Activated CD4-positive, alpha-beta T cell treated with anti-CD3 and anti-CD28 coated beads, Interleukin-2, amount 10 ng/mL, durations not matched to agents 7 days and 5 days (primary cell): ENCODE data around the gene KCTD8. TPM values are rescaled to one million over a fixed set of nuclear protein-coding genes. Genes with fewer than 3 reads are reported as not detected.

Source experiments
- CTCF ChIA-PET: fragments of 350-600 bp; sonication (Branson Sonifier 250); formaldehyde crosslinking; loops from one replicate; lab custom pipeline; 2021; ENCODE audit warnings: antibody characterized with exemption; lab: Charles Lee
- POLR2A ChIA-PET: fragments of 350-600 bp; sonication (Branson Sonifier 250); formaldehyde crosslinking; loops from one replicate; lab custom pipeline; 2021; ENCODE audit warnings: antibody characterized with exemption; lab: Charles Lee
- DNase-seq: peaks from one replicate; pipeline ENCODE4 v3.0.0-alpha.2; 2020
- H3K27ac Mint-ChIP-seq: one replicate; pipeline ENCODE4 v1.8.0; 2021; ENCODE audit warnings: mild to moderate bottlenecking, moderate library complexity, mixed read lengths
- H3K27me3 Mint-ChIP-seq: one replicate; pipeline ENCODE4 v1.8.0; 2021; ENCODE audit warnings: mixed read lengths
- H3K36me3 Mint-ChIP-seq: one replicate; pipeline ENCODE4 v1.8.0; 2021; ENCODE audit warnings: low read depth, mixed read lengths
- H3K4me1 Mint-ChIP-seq: one replicate; pipeline ENCODE4 v1.8.0; 2021; ENCODE audit warnings: mixed read lengths
- H3K4me3 Mint-ChIP-seq: one replicate; pipeline ENCODE4 v1.8.0; 2021; ENCODE audit warnings: mild to moderate bottlenecking, moderate library complexity, mixed read lengths
- H3K9me3 Mint-ChIP-seq: one replicate; pipeline ENCODE4 v1.8.0; 2021; ENCODE audit warnings: mixed read lengths
- total RNA-seq, 2 experiments: library from RNA; stranded (reverse); gene quantifications; one replicate each; pipeline ENCODE4 v1.2.3, GENCODE V29; 2021

The KCTD8 gene
- total RNA-seq, 2 experiments from 2014 or later = not detected

DNA sequence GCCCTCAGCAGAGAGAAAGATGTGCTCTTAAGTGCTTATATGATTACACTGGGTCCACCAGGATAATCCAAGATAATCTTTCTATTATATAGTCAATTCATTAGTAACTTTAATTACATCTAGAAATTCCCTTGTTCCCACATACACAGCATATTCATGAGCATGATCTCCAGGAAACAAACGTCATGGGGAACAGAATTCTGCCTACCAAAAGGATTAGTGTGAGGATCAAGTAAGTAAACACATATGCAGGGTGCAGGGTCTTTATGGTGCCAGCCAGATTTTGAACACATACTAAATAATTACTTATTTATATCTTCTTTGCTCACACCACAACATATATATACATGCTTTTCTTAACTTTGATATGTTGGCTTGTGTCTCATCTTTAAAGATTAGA is 169.1 kb downstream of the KCTD8 start:
- no peak for DNase-seq
- Mint-ChIP-seq H3K4me3 (no peak overlapping the region), H3K9me3 (no peaks in the 10 kb centered on the region), H3K36me3 (no peaks in the 10 kb centered on the region), H3K27me3 (no peaks in the 10 kb centered on the region), H3K27ac (no peak overlapping the region), H3K4me1 (no peaks in the 10 kb centered on the region)
- POLR2A ChIA-PET = no interaction called here
- CTCF ChIA-PET = no interaction called here

DNA sequence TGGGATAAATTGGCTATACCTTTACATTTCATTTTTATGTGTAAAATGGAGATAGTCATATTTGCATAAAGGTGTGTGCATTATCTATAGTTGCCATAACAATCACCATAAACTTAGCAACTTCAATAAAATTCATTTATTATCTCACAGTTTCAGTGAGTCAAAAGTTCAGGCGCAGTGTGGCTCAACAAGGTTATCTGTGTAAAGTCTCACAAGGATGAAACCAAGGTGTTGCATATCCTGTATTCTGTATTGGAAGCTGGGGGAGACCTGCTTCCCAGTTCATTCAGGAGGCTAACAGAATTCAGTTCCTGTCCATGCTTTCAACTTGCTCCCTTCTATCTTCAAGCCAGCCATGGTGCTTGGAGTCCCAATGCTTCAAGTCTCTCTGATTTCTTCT is 169.5 kb downstream of the KCTD8 start:
- CTCF ChIA-PET = no interaction called here
- Mint-ChIP-seq H3K4me1 (no peaks in the 10 kb centered on the region), H3K36me3 (no peaks in the 10 kb centered on the region), H3K4me3 (no peak overlapping the region), H3K27me3 (no peaks in the 10 kb centered on the region), H3K9me3 (no peaks in the 10 kb centered on the region), H3K27ac (no peak overlapping the region)
- no peak for DNase-seq
- POLR2A ChIA-PET = no interaction called here

DNA sequence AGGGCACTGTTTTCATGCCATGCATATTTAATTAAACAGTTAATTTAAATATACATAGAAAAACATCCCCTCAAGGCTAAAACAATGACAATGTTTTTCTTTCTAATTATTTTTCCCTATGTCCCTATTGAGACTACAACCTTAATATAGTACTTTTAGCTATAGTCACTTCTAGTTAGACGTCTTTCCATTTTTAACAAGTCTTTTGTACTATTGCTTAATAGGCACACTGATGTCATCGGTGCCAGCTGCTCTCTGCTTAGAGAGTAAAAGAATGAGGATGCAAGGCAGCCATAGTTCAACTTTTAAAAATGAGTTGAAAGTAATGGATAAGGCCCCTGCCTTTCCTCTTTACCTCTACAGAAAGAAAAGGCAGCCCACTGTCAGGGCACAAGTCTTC is 191.1 kb downstream of the KCTD8 start:
- no peak for DNase-seq
- no peaks in the 10 kb centered on the region for H3K27me3 Mint-ChIP-seq
- H3K4me3 Mint-ChIP-seq = no peak overlapping the region
- H3K27ac Mint-ChIP-seq = no peak overlapping the region
- POLR2A ChIA-PET = no interaction called here
- CTCF ChIA-PET = no interaction called here
- H3K9me3 Mint-ChIP-seq = peaks cover 6% of the 10 kb centered on the region
- no peaks in the 10 kb centered on the region for H3K36me3 Mint-ChIP-seq
- no peaks in the 10 kb centered on the region for H3K4me1 Mint-ChIP-seq

DNA sequence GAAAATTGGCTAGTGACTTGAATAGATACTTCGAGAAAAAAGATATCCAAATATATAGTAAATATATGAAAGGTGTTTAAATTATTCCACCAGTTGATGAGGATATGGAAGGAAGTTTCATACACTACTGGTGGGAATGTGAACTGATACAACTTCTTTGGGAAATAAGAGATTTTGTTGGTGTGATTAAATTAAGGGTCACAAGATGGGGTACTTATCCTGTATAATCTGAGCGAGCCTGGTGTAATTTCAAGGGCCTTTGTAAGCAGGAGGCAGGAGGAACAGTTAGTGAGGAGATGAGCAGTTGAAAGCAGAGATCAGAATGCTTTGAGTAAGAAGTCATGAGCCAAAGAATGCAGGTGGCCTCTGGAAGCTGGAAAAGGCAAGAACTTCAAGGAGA is 192.2 kb downstream of the KCTD8 start:
- Mint-ChIP-seq H3K36me3 (no peaks in the 10 kb centered on the region), H3K27me3 (no peaks in the 10 kb centered on the region), H3K4me1 (no peaks in the 10 kb centered on the region), H3K4me3 (no peak overlapping the region), H3K27ac (no peak overlapping the region), H3K9me3 (peaks cover 4% of the 10 kb centered on the region)
- no peak for DNase-seq
- POLR2A ChIA-PET = no interaction called here
- CTCF ChIA-PET = no interaction called here

DNA sequence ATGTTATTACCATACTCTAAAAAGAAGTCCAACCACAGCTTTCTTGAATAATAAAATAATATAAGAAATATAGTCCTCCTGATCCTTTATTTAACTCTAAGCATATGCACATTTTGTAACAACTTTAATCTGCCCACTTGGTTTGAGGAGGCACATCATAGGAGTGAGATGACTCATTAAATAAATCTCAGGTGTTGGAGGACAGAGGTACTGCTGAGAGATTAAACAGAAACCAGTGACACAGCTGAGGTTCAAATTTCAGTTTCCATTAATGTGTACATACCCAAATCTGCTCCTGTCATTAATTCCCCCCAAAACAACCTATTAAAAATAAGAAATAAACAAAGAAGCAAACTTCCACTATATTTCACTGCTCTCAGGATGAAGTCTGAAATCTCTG is 211.0 kb downstream of the KCTD8 start:
- POLR2A ChIA-PET = no interaction called here
- Mint-ChIP-seq H3K27ac (no peak overlapping the region), H3K36me3 (no peaks in the 10 kb centered on the region)

DNA sequence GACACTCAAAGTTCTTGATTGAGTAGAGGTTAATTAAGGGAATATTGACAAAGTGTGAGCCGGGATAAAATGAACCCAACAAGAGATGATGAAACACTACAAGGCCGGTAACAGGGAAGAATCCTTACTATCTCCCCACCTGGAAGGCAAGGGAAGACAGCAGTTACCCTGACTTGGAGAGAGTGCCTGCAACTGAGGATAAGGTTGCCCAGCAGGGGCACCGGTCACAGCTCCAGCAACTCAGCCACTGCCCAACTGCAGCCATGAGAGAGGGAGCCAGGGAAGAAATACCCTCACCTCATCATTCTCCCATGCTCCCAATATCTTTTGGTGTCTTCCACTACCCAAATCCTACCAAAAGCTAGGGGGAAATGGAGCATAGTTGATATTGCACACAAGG is 212.7 kb downstream of the KCTD8 start:
- CTCF ChIA-PET = no interaction called here
- Mint-ChIP-seq H3K9me3 (peaks cover 3% of the 10 kb centered on the region), H3K27me3 (no peaks in the 10 kb centered on the region), H3K4me1 (no peaks in the 10 kb centered on the region), H3K4me3 (no peak overlapping the region), H3K27ac (no peak overlapping the region), H3K36me3 (no peaks in the 10 kb centered on the region)
- POLR2A ChIA-PET = no interaction called here
- no peak for DNase-seq

More for the DNA sequence above, 211.0 kb downstream of the KCTD8 start:
- H3K27me3 Mint-ChIP-seq = no peaks in the 10 kb centered on the region
- peaks cover 3% of the 10 kb centered on the region for H3K9me3 Mint-ChIP-seq
- no peak overlapping the region for H3K4me3 Mint-ChIP-seq
- CTCF ChIA-PET = no interaction called here
- no peak for DNase-seq
- H3K4me1 Mint-ChIP-seq = no peaks in the 10 kb centered on the region

DNA sequence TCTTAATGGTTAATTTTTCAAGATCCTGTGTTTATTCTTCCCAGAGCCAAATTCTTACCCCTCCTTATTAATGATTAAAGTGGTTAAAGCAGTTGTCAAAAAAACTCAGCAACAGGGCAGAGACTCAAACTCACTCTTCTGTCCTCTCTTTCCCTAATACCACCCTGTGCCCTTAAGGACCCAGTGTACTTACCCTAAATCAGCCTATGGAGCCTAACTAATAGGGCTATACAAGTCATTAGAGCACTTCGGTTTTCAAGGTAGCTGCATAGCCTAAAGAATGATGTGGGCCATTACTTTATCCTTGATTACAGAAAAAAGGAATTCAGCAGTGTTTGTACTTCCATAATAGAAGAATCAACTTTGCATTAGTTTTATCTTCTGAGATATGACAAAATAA is 216.3 kb downstream of the KCTD8 start:
- Mint-ChIP-seq H3K27ac (no peak overlapping the region), H3K36me3 (no peaks in the 10 kb centered on the region), H3K4me1 (no peaks in the 10 kb centered on the region), H3K9me3 (no peaks in the 10 kb centered on the region), H3K4me3 (no peak overlapping the region), H3K27me3 (no peaks in the 10 kb centered on the region)
- ChIA-PET CTCF (no interaction called here), POLR2A (no interaction called here)
- DNase-seq = no peak

DNA sequence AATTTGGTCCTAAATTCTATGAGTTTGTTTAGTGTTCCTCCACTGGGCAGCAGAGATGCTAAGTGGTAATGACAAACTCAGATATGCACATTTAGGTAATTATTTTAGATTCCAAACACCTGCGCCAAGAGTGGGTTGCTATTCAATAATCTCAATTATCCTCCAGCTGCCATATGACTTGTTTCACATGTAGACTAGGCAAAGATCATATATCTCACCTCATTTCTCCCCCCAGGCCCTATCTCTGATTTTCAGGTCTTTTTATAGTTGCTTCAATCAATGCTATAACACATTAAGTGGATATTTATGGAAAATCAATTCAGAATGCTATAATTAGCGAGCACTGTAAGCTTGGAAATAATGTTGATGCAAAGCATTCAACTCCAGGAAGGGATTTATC is 217.6 kb downstream of the KCTD8 start:
- POLR2A ChIA-PET = no interaction called here
- Mint-ChIP-seq H3K36me3 (no peaks in the 10 kb centered on the region), H3K4me3 (no peak overlapping the region), H3K27me3 (no peaks in the 10 kb centered on the region), H3K4me1 (no peaks in the 10 kb centered on the region), H3K9me3 (no peaks in the 10 kb centered on the region), H3K27ac (no peak overlapping the region)
- CTCF ChIA-PET = interaction anchor here (0.6 kb wide), 1 partner anchor 1400 kb away, joined by 3 read pairs; no protein-coding TSS in a partner anchor
- DNase-seq = no peak

DNA sequence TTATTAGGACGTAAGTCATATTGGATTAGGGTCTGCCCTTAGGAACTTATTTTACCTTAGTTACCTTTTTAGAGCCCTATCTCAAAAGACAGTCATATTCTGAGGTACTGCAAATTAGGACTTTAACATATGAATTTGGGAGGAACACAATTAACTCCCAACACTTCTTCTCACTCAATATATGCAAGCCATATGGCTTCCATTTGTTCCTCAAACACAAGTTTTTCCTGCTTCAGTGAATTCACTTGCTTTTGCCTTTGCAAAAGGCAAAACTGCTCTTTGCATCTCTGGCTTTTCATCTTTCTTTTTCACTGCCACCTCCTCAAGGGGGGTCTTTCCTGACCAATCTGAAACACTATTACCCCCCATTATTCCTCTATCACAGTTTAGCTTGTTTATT is 220.3 kb downstream of the KCTD8 start:
- Mint-ChIP-seq H3K4me3 (no peak overlapping the region), H3K27ac (no peak overlapping the region), H3K9me3 (no peaks in the 10 kb centered on the region), H3K4me1 (no peaks in the 10 kb centered on the region), H3K36me3 (no peaks in the 10 kb centered on the region), H3K27me3 (no peaks in the 10 kb centered on the region)
- CTCF ChIA-PET = no interaction called here
- POLR2A ChIA-PET = no interaction called here
- no peak for DNase-seq

DNA sequence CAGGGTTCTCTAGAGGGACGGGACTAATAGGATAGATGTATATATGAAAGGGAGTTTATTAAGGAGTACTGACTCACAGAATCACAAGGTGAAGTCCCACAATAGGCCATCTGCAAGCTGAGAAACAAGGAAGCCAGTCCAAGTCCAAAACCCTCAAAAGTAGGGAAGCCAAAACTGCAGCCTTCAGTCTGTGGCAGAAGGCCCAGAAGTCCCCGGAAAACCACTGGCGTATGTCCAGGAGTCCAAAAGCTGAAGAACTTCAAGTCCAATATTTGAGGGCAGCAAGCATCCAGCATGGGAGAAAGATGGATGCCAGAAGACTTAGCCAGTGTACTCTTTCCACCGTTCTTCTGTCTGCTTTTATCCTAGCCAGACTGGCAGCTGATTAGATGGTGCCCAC is 227.2 kb downstream of the KCTD8 start:
- no peaks in the 10 kb centered on the region for H3K27me3 Mint-ChIP-seq
- H3K9me3 Mint-ChIP-seq = peaks cover 2% of the 10 kb centered on the region
- no peak overlapping the region for H3K27ac Mint-ChIP-seq
- H3K4me1 Mint-ChIP-seq = no peaks in the 10 kb centered on the region
- no peak for DNase-seq
- H3K36me3 Mint-ChIP-seq = no peaks in the 10 kb centered on the region
- no peak overlapping the region for H3K4me3 Mint-ChIP-seq
- ChIA-PET CTCF (no interaction called here), POLR2A (no interaction called here)

DNA sequence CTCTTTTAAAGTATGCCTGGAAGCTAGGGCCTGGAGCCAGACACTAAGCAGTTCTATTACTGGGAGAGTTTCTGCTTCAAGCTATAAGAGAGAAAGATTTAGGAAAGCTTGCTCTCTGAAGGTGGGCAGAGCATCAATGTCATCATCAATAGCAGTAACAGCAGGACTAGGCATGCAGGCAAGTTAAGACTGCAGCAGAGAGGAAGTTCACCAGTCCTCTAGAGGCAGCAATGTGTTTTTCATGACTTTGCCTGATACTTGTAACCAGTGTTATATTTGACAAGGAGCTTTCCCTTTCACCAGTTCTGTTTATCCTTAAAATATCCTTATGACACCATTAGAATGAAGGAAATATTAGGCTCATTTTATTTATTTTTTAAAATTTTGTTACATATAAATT is 237.9 kb downstream of the KCTD8 start:
- no peak overlapping the region for H3K4me3 Mint-ChIP-seq
- no peak for DNase-seq
- H3K9me3 Mint-ChIP-seq = no peaks in the 10 kb centered on the region
- CTCF ChIA-PET = no interaction called here
- no peaks in the 10 kb centered on the region for H3K27me3 Mint-ChIP-seq
- no peaks in the 10 kb centered on the region for H3K4me1 Mint-ChIP-seq
- H3K36me3 Mint-ChIP-seq = no peaks in the 10 kb centered on the region
- POLR2A ChIA-PET = no interaction called here
- no peak overlapping the region for H3K27ac Mint-ChIP-seq

DNA sequence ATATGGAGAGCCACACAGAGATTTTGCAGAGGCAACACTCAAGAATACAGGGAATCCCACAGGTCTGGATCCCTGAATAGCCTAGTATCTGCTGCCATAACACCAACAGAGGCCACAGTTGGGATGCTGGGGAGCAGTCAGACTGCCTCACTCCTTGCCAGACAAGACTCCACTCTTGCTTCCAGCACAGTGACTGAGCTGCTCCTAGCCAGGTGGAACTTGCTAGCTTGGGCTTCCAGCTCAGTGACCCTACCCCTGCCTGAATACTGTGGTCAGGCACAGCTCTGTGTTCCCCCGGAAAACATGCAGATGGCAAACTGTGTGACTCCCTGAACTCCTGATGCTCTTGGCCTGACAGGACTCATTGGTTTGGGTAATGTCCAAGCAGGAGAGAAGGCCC is 251.8 kb downstream of the KCTD8 start:
- no peak overlapping the region for H3K27ac Mint-ChIP-seq
- no peaks in the 10 kb centered on the region for H3K36me3 Mint-ChIP-seq
- H3K9me3 Mint-ChIP-seq = peaks cover 5% of the 10 kb centered on the region
- no peaks in the 10 kb centered on the region for H3K27me3 Mint-ChIP-seq
- no peak overlapping the region for H3K4me3 Mint-ChIP-seq
- no peaks in the 10 kb centered on the region for H3K4me1 Mint-ChIP-seq
- ChIA-PET CTCF (no interaction called here), POLR2A (no interaction called here)
- DNase-seq = no peak

DNA sequence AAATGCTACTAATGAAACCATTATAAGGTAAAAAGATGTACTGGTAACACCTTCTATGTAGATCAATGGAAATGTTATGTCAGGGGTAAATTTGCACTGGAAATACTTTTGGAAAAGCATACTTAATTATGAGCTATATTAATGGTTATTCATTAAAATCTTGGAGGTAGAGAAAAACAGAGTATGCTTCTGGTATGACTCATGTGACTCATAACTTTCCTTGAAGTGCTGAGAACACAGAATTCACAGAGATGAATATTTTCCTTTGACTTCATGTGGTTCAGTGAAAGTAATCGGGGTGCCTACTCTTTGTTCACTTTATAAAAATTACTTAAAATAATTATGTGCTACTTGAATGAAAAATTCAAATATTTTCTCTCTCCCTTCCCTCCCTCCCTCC is 254.2 kb downstream of the KCTD8 start:
- DNase-seq = no peak
- ChIA-PET POLR2A (no interaction called here), CTCF (no interaction called here)
- Mint-ChIP-seq H3K4me1 (no peaks in the 10 kb centered on the region), H3K4me3 (no peak overlapping the region), H3K27ac (no peak overlapping the region), H3K9me3 (peaks cover 7% of the 10 kb centered on the region), H3K36me3 (no peaks in the 10 kb centered on the region), H3K27me3 (no peaks in the 10 kb centered on the region)

DNA sequence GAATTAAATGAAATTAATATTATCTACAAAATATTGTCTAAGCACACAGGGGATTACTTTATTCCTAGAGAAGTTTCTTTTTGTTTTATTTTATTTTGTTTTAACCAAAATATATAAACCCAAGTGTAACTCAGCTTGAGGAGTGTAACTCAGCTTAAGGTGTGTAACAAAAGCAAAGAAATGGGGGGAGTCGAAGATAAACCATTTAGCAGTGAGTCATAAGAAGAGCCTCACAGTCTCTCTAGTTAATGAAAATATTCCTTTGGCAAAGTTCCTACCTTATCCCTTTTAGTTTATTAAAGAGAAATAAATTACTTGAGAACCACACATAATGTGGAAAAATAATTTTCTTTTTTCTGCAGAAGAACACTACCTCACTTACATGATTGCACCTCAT is 261.8 kb downstream of the KCTD8 start:
- Mint-ChIP-seq H3K4me1 (no peaks in the 10 kb centered on the region), H3K27ac (no peak overlapping the region), H3K27me3 (no peaks in the 10 kb centered on the region), H3K9me3 (peaks cover 3% of the 10 kb centered on the region), H3K36me3 (no peaks in the 10 kb centered on the region), H3K4me3 (no peak overlapping the region)
- CTCF ChIA-PET = no interaction called here
- DNase-seq = no peak
- POLR2A ChIA-PET = no interaction called here
